Astrocyte (in vitro differentiated cells and primary cell): ENCODE results near the gene GPR42. TPM values are rescaled to one million over a fixed set of nuclear protein-coding genes. Genes with fewer than 3 reads are reported as not detected.

Experiments
- DNase-seq: peaks from one replicate; pipeline ENCODE4 v3.0.0-alpha.2; 2010; ENCODE audit warnings: low read depth
- FAIRE-seq: peaks from 2 replicates; lab custom pipeline; 2011; peaks lifted over from hg19 to GRCh38; lab: Jason Lieb, UNC
- H2AFZ ChIP-seq: 2 replicates; pipeline ENCODE4 v1.6.0; 2012; ENCODE audit warnings: low read depth, low read length, inconsistent platforms
- H3K27ac ChIP-seq: 2 replicates; pipeline ENCODE4 v1.5.1; 2011; ENCODE audit warnings: low read depth, low read length, inconsistent platforms
- H3K27me3 ChIP-seq: 2 replicates; pipeline ENCODE4 v1.6.0; 2011; ENCODE audit warnings: low read length, inconsistent platforms; ENCODE audit not compliant: insufficient read depth
- H3K36me3 ChIP-seq: 2 replicates; pipeline ENCODE4 v1.5.1; 2011; ENCODE audit warnings: low read length, inconsistent platforms; ENCODE audit not compliant: insufficient read depth
- H3K4me1 ChIP-seq: 2 replicates; pipeline ENCODE4 v1.5.1; 2011; ENCODE audit warnings: low read length, inconsistent platforms; ENCODE audit not compliant: insufficient read depth
- H3K4me2 ChIP-seq: 2 replicates; pipeline ENCODE4 v1.6.0; 2012; ENCODE audit warnings: low read length, inconsistent platforms
- H3K4me3 ChIP-seq: 2 replicates; pipeline ENCODE4 v1.5.1; 2011; ENCODE audit warnings: low read depth, mild to moderate bottlenecking, low read length, inconsistent platforms; ENCODE audit not compliant: insufficient read depth
- H3K79me2 ChIP-seq: 2 replicates; pipeline ENCODE4 v1.6.0; 2012; ENCODE audit warnings: mild to moderate bottlenecking, low read length, inconsistent platforms; ENCODE audit not compliant: insufficient read depth
- H3K9ac ChIP-seq: 2 replicates; pipeline ENCODE4 v1.6.0; 2012; ENCODE audit warnings: mild to moderate bottlenecking, low read length, inconsistent platforms
- H3K9me3 ChIP-seq: 2 replicates; pipeline ENCODE4 v1.5.1; 2012; ENCODE audit warnings: low read depth, mild to moderate bottlenecking, low read length, inconsistent platforms; ENCODE audit not compliant: insufficient read depth
- H4K20me1 ChIP-seq: 2 replicates; pipeline ENCODE4 v1.6.0; 2012; ENCODE audit warnings: low read length, inconsistent platforms; ENCODE audit not compliant: insufficient read depth
- H3K27ac Mint-ChIP-seq: one replicate; pipeline ENCODE4 v1.8.0; 2021; ENCODE audit warnings: mild to moderate bottlenecking, mixed read lengths; ENCODE audit not compliant: unreplicated experiment
- H3K27me3 Mint-ChIP-seq: one replicate; pipeline ENCODE4 v1.8.0; 2021; ENCODE audit warnings: low read depth, mixed read lengths; ENCODE audit not compliant: unreplicated experiment
- H3K36me3 Mint-ChIP-seq: one replicate; pipeline ENCODE4 v1.8.0; 2021; ENCODE audit warnings: low read depth, mixed read lengths; ENCODE audit not compliant: unreplicated experiment
- H3K4me1 Mint-ChIP-seq: one replicate; pipeline ENCODE4 v1.8.0; 2021; ENCODE audit warnings: low read depth, mixed read lengths; ENCODE audit not compliant: unreplicated experiment
- H3K4me3 Mint-ChIP-seq: one replicate; pipeline ENCODE4 v1.8.0; 2021; ENCODE audit warnings: mild to moderate bottlenecking, moderate library complexity, mixed read lengths; ENCODE audit not compliant: unreplicated experiment
- H3K9me3 Mint-ChIP-seq: one replicate; pipeline ENCODE4 v1.8.0; 2021; ENCODE audit warnings: mild to moderate bottlenecking, mixed read lengths; ENCODE audit not compliant: unreplicated experiment
- EZH2 ChIP-seq: IDR thresholded peaks from 2 replicates; pipeline ENCODE4 v1.6.1; 2012; ENCODE audit warnings: mild to moderate bottlenecking, low read length, inconsistent platforms; ENCODE audit not compliant: insufficient read depth
- total RNA-seq: library from RNA; stranded (reverse); gene quantifications from 2 replicates; pipeline ENCODE4 v1.2.1, GENCODE V29; 2021
- TF ChIP-seq, protein P1 (sequence below): IDR thresholded peaks from 2 replicates; pipeline ENCODE4 v1.5.1; 2011; ENCODE audit warnings: low read depth, mild to moderate bottlenecking, inconsistent platforms, low read length, moderate library complexity; ENCODE audit not compliant: insufficient read depth

The GPR42 gene
- total RNA-seq, 1 donor from 2014 or later = not detected

DNA sequence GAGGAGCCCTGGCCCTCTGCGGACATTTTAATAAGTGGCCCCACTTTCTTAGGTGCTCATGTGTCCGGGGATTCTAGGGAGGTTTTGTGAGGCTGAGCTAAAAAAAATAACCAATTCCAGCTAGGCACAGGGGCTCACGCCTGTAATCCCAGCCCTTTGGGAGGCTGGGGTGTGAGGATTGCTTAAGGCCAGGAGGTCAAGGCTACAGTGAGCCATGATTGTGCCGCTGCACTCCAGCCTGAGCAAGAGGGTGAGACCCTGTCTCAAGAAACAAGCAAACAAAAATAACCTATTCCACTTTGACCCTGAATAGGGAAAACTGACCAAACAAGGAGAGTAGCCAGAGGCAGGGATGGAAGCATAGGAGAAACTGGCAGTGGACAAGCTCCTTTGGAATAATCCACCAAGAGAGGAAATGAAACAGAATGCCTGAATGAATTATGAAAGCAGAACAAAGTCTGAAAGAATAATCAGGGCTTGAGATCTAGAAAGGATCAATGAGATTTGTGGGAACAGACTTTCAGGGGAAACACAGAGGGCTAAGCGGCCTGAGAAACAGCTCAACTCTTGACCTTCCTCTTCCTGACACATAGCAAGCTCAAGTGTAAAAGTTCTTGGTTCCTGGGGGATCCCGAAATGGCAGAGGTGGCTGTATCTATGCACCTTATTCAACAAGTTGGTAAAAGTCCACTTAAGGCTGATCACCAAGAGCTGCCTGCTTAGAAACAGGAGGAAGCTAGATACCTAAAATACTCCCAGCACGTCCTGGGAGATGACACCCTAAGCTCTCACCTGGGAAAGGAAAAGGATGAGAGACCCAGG lies 47.1 kb downstream of the GPR42 start:
- no peak overlapping the region for H3K27ac ChIP-seq
- DNase-seq (no peak), FAIRE-seq (no peak)
- H3K9ac ChIP-seq = no peak overlapping the region
- Mint-ChIP-seq H3K27me3 (peaks cover 54% of the 10 kb centered on the region), H3K4me1 (no peaks in the 10 kb centered on the region), H3K36me3 (no peaks in the 10 kb centered on the region), H3K4me3 (no peak overlapping the region), H3K9me3 (no peaks in the 10 kb centered on the region), H3K27ac (no peak overlapping the region)
- no peaks in the 10 kb centered on the region for H3K9me3 ChIP-seq
- H3K4me2 ChIP-seq = no peak overlapping the region
- no peaks in the 10 kb centered on the region for H3K79me2 ChIP-seq
- H3K27me3 ChIP-seq = no peaks in the 10 kb centered on the region
- TF ChIP-seq, protein P1, sequence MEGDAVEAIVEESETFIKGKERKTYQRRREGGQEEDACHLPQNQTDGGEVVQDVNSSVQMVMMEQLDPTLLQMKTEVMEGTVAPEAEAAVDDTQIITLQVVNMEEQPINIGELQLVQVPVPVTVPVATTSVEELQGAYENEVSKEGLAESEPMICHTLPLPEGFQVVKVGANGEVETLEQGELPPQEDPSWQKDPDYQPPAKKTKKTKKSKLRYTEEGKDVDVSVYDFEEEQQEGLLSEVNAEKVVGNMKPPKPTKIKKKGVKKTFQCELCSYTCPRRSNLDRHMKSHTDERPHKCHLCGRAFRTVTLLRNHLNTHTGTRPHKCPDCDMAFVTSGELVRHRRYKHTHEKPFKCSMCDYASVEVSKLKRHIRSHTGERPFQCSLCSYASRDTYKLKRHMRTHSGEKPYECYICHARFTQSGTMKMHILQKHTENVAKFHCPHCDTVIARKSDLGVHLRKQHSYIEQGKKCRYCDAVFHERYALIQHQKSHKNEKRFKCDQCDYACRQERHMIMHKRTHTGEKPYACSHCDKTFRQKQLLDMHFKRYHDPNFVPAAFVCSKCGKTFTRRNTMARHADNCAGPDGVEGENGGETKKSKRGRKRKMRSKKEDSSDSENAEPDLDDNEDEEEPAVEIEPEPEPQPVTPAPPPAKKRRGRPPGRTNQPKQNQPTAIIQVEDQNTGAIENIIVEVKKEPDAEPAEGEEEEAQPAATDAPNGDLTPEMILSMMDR = no peak
- no peak for TF ChIP-seq EZH2
- H2AFZ ChIP-seq = no peak overlapping the region
- no peak overlapping the region for H3K4me3 ChIP-seq
- H3K36me3 ChIP-seq = no peaks in the 10 kb centered on the region
- H4K20me1 ChIP-seq = no peaks in the 10 kb centered on the region
- no peaks in the 10 kb centered on the region for H3K4me1 ChIP-seq

DNA sequence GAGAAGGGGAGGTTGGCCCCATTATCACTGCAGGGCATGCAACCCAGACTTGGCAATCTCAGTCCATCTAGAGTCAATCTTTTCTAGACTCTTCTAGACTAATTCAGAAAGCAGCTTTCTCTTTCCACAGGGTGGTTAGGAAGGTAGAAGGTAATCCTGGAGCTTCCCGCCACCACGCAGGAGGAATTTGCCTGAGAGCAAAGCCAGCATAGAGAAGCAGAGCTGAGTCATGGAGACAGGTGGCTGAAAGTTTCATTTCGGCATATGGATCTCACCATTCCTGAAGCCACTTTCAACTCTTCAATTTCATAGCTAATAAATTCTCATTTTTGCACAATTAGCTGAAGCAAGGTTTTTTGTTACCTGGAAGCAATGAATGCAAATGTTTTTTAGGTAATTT lies 48.2 kb downstream of the GPR42 start:
- no peak for FAIRE-seq
- H4K20me1 ChIP-seq = no peaks in the 10 kb centered on the region

More for the DNA sequence above, 48.2 kb downstream of the GPR42 start:
- Mint-ChIP-seq H3K4me3 (no peak overlapping the region), H3K9me3 (no peaks in the 10 kb centered on the region), H3K27ac (no peak overlapping the region), H3K4me1 (no peaks in the 10 kb centered on the region), H3K36me3 (no peaks in the 10 kb centered on the region), H3K27me3 (peaks cover 50% of the 10 kb centered on the region)
- no peaks in the 10 kb centered on the region for H3K4me1 ChIP-seq
- no peak overlapping the region for H3K4me2 ChIP-seq
- no peak overlapping the region for H3K4me3 ChIP-seq
- no peaks in the 10 kb centered on the region for H3K36me3 ChIP-seq
- no peak for DNase-seq
- H3K9me3 ChIP-seq = no peaks in the 10 kb centered on the region
- H2AFZ ChIP-seq = no peak overlapping the region
- no peaks in the 10 kb centered on the region for H3K27me3 ChIP-seq
- no peak for TF ChIP-seq EZH2
- TF ChIP-seq, protein P1 = no peak
- H3K9ac ChIP-seq = no peak overlapping the region
- no peak overlapping the region for H3K27ac ChIP-seq
- no peaks in the 10 kb centered on the region for H3K79me2 ChIP-seq
